Activated CD4-positive, CD25-positive, alpha-beta regulatory T cell treated with anti-CD3 and anti-CD28 coated beads, Interleukin-2, amount 50 U/mL, for 72 hours (primary cell): ENCODE measurements around the gene SCN10A.

Experiments used
- DNase-seq: peaks from one replicate; pipeline ENCODE4 v3.0.0; 2021

The SCN10A gene

DNA sequence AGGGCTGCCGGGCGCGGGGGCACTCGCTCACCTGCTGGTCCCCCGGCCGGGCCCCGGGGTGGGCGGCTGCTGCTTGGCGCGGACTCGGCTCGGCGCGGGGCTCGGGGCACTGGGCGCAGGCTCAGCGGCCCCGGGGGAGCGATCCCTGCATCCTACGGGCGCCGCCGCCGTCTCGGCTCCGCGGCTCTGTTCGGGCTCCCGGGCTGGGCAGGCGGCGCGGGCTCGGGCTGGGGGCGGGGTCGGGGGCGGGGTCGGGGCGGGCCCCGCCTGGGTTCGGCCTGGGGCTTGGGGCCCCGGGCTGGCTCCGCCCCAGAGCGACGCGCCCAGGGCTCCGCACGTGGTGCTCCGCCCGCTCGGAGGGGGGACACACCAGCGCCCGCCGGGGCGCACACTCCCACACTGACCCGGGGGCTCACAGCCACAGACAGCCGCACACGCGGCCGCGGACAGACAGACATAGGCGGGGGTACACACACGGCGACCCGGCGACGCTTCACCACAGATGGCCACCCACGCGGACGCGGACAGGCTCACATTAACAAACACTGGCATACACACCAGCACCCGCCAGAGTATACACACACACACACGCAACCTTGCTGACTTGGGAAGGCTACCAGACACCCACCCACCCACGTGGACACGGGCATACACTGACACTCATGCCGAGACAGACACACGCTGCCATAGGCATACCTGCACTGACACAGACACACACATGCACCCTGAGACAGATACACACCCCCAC, 166.3 kb downstream of the SCN10A start, which contains the start of gene SCN5A:
Gene SCN5A (minus strand): TSS at position 188 of the 748 bp plus-strand sequence. CDS start 16,380 bp downstream, outside the sequence.
- DNase-seq = no peak

DNA sequence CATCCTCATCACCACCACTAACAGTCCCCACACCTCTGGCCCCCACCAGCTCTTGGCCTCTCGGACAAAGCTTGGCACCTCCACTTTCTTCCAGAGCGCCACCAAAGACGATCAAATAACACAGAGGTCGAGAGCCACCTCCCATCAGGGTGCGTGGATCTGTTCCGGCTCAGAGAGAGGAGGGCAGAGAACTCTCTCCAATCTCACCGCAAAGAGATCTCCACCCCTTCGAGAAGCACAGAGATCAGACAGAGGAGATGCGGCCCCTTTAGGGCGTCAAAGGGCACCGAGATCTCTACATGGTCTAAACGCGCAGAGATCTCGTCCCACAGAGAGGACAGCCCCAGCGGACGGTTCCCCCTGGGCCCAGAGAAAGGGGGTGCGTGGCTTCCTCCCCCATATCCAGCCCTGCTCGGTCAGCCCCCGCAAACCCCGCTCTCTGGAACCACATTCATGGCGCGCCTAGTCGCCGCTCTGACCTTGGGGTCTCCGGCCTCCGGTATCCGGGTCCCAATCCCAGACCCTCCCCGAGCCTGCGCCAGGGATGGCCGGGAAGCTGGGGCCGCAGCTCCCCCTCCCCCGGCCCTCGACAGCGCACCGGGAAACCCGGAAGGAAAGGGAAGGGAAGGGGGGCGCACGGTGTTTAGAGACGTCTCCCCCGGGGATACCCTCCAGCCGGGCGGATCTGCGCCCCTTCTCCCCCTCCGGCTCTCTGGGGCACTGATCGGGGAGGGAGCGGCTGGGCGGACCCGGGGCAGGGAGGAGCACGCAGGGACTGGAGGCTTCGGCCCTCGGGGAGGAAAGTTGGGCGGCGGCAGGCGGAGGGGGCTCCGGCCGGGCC, 167.1 kb downstream of the SCN10A start:
- DNase-seq = no peak

DNA sequence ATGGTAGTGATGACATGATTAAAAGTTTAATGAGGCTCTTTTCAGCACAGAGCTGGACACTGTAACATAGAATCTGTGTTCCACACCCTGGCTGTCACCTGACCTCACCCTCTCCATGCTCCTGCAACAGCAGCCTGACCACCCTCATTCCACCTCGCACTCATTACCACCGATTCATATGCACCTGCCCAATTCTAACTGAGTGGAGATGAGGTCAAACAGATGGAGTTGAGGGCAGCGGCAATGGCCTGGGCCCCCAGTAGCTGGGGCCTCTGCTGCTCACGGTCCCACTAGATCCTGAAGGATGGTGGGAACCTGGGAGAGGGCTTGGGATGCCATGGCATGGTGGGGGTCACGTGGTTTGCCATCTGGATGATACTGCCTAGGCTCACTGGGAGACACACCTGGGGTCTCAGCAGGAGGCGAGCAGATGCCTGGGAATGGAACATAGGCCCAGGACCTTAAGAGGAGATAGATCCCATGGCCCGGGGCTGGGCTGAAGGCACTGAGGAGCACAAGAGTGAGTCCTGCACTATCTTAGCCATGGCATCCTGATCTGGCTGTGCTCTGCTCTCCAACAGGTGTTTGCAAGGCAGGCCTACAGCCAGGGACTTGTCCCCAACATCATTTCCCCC, 167.9 kb downstream of the SCN10A start:
- DNase-seq = no peak

DNA sequence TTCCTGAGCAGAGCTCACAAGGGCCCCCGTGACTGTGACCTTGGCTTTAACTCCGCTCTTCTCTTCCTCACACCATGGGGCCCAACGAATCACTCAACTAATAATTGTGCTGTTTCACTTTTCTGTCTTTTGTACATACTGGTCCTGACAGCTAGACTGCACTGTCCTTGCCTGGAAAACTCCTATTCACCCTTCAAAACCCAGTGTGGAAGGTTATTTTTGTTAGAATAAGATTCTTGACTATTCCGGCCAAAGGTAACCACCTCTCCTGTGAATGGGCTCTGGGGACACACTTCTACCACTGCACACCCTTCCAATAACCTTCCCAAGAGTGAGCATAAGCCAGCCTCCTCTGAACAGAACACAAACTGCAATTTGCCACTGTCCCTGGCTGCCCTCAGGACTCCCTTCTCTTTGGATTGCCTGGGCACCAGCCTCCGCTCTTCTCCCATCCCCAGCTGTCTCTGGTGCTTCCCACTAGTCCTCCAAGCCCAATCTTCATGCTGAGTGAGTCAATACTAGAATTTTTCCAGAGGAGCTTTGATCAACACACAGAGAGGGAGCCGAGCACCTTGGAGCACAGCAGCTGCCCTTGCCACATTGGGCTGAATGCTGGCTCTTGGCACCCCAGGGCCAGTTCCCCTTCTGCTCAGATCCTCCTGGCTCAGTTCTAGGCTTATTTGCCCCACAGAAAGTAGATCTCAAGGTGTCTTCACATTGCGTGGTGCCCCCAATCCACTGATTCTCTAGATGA, 168.6 kb downstream of the SCN10A start:
- no peak for DNase-seq
